HG02642 (cell line): Measurements from ENCODE around the gene ROBO2.
A peak's percentile ranks its signal among the peaks of the same experiment; 100 is the strongest.

Experiments used
- ATAC-seq: cut with Tn5 transposase; IDR thresholded peaks from one replicate; pipeline ENCODE4 v1.9.1; 2021; ENCODE audit warnings: mild to moderate bottlenecking; ENCODE audit not compliant: unreplicated experiment, poor library complexity

ROBO2 gene

DNA sequence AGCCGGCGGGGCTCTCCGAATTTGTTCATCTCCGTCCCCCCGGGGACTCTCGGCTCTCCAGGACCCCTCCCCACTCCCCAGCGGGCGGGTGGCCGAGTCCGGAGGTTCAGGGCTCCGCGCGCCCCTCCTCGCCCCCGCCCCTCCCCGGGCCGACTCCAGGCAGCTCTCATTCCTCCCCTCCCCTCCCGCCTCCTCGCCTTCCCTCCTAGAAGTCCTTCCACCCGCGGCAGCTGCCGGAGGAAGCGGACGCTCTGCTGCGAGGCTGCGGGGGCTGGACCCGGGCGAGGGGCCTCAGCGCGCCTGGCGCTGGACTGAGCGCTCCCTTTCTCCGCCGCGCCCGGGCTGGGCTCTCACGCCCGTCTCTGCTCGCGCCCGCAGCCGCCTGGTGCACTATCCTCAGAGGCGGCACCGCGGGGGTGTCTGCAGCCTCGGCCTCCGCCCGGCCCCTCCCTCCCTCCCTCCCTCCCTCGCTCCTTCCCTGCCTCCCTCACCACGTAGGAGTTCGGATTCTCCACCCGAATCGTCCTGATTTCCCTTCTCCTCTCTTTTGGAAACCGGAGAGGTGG, at the start of gene ROBO2:
Gene ROBO2, plus strand, starts transcription at position 494 of the 566 bp plus-strand sequence. CDS start 687 bp downstream, outside the sequence.
- no peak for ATAC-seq

- ATAC-seq, result no peak
Observed at GRCh38 chr3:76990606-76991005, 49.3 kb upstream of the ROBO2 start.

GRCh38 chr3:76991165-76991564, 48.7 kb upstream of the ROBO2 start:
- ATAC-seq, result no peak

DNA sequence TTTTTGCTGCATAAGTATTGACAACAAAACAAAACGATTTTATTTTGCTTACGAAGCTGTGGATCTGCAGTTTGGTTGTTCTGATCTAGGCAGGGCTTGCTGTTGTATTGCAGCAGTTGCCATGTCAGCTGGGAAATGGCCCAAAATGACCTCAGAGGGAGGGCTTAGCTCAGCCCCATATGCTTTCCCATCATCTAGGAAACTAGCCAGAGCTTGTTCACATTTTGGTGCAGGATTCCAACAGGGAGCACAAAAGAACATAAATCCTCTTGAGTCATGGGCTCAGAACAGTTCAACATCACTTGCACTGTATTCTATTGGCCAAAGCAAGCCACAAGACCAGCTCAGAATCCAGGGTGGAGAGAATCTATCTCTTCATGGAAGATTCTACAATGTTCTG, 42.2 kb upstream of the ROBO2 start:
- ATAC-seq, result no peak

GRCh38 chr3:76998555-76998954, 41.3 kb upstream of the ROBO2 start:
- ATAC-seq, result no peak

GRCh38 chr3:77001062-77001701, 38.7 kb upstream of the ROBO2 start:
- ATAC-seq, result no peak

DNA sequence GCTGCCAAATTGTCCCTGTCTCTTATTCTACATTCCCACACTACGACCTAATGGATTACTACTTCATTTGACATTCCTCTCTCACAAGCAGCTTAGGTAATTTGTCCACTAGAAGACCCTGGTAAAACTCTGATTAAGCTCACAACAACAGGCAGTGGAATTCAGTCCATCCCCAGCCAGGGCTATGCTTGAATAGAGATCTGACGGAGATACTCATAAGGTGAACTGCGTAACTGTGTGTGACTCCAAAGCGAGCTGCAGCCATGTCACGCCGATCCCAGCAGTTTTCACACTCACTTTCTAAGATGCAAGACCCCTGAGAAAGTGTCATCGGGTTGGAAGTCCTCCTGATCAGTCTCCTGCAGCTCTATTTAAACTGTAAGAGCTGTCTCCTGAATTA, 25.7 kb upstream of the ROBO2 start:
- ATAC-seq, result no peak

GRCh38 chr3:77025471-77025870, 14.4 kb upstream of the ROBO2 start:
- no peak for ATAC-seq

DNA sequence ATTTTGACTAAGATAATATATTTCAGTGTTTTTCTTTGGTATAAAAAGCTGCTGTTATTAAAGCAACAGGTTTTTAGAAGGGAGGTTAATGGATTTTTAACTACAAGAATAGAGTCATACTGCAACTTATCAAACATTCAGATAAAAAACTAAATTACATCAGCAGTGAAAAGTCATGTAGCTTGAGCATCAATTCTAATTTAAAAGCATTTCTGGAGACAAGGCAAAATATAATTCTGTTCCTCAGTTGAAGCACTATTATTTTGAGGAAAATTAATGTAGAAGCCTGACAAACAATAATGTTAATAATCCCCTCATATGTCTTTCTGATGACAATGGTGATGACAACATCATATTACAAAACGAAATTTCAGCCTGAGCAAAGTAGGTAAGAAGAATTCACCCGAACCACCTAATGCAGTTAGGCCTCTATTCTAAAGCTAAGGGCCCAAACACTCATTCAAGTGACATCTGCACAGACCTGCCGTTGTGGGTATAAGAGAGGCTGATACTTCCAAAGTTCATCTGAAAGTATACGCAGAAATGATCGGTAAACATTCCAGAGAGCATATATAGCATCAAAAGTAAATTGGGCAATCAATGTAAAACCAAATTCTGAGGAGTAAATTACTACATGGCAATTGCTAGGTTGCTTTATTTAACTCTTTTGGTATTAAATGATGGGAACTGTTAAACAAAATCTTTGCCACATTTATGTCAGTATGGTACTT, 12.8 kb upstream of the ROBO2 start:
- no peak for ATAC-seq

DNA sequence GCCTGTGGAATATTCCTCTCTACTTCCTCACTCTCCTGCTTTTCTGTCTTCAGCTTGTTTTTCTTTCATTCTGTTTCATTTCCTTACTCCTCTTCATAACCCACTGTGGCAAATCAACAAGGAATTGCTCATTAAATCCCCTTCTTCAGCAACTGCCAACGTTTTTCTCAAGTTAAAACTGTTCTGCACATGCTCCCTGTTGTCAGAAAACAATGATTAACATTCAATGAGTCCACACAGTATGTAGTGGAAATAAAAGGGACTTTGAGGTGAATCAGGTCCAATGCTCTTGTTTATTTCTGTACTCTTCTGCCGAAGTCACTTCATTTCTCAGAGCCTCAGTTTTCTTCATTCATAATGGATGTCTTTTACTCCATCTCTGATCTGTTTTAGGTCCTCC, 11.9 kb upstream of the ROBO2 start:
- no peak for ATAC-seq

- ATAC-seq, result peak; percentile 58
Observed at GRCh38 chr3:77038468-77038929, 1.4 kb upstream of the ROBO2 start.

DNA sequence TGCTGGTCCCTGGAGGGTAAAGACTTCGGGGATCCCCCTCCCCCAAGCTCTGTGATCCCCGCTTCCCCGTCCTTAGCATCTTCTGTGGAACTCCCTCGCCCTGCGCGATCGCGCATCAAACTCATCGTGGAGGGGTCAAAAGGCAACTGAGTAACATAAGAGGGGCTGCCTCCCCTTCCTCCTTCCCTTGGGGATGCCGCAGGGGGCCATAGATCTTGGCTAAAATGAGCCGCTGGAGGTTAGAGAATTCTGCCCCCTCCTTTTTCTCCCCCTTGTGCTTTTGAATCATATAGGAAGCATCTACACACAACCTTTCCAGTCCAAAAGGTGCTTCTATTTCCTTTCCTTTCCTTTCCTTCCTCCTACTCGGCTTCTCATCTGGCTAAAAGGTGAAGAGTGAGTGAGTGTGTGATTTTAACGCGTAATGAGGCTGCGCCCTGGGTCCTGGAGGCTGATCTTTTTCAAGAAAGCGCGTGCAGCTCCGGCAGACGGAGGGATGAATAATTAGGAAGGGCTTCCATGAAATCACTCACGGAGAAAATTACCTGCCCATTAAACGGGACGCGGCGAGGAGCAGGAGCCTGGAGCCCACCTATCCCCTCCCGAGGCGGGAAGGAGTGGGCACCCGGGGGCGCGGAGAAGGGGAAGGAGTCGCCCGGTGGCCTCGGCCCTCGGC, 831 bp upstream of the ROBO2 start:
- ATAC-seq, result no peak

- no peak for ATAC-seq
Observed at GRCh38 chr3:77040216-77040615, 317 bp downstream of the ROBO2 start.

- no peak for ATAC-seq
Observed at GRCh38 chr3:77040926-77041722, 1.2 kb downstream of the ROBO2 start.

DNA sequence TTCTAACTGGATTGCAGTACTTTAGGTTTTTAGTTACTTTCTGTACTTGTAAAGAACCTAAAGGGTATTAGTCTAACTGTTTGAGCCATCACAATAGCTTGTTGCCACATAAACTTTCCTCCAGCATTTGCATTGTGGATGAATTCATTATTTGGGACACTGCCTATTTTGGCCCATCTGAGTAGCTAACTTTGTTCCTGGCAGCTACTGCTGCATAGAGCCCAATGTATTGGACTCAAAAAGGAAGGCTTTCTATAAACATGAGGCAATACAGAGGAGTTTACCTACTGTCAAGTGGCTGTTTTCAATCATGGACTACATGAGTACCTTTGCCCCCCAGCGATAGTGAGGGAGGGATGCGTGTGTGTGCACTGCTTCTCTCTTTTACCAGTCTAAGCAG, 1.9 kb downstream of the ROBO2 start:
- no peak for ATAC-seq

- no peak for ATAC-seq
Observed at GRCh38 chr3:77042343-77042742, 2.4 kb downstream of the ROBO2 start.

- ATAC-seq, result no peak
Observed at GRCh38 chr3:77042882-77043281, 3.0 kb downstream of the ROBO2 start.

DNA sequence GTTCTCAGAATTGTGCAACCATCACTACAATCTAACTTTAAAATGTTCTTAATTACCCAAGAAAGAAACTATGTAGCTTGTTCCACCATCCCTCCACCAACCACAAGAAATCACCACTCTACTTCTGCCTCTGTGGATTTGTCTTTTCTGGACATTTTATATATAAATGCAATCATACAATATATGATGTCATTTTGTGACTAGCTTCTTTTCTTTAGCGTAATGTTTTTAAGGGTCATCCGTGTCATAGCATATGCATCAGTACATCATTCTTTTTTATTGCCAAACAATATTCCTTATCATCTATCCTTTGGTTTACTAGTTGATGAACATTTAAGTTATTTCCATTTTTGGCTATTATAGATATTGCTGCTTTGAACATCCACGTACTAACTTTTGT, 5.8 kb downstream of the ROBO2 start:
- ATAC-seq, result no peak

DNA sequence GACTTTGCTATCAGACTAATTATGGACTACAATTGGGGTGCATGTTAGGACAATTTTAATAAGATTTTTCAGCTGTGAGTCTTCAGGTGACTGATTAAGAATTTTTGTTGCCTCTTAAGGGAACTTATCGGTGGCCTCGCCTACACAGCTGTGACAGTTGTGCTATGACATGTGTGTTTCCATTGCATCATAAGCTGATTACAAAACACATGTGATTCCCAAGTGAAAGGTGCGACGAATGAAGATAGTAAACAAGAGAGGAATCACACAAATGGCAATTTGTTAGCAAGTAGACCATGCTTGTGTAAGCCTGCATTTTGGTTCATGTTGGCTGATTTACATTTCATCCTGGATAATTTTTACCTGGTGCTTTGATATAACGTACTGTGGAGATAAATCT, 8.3 kb downstream of the ROBO2 start:
- ATAC-seq, result no peak

DNA sequence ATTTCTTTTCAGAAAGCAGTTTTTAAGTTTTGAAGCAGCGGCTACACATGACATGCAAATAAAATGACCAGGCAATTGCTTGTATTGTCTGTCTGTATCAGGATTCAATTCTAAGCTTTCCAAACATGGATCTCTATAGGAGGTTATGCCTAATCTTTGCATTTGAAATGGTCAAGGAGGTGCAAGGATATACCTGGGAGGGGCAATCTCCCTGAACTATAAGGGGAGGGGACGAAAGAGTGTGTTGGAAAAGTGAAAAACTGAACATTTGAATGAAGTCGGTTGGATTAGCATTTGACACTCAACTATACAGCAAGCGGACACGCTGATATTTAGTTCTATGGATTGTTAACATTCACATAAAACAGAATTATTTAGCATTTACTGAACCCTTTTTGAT, 11.7 kb downstream of the ROBO2 start:
- no peak for ATAC-seq
